Panc1 (cell line): ENCODE results near the gene AURKB. TPM values are rescaled to one million over a fixed set of nuclear protein-coding genes. Genes with fewer than 3 reads are reported as not detected.

Experiments
- ATAC-seq: fragments of 200-7000 bp; cut with Tn5 transposase; 2 replicates; pipeline ENCODE4 v1.9.1; 2020; ENCODE audit warnings: mild to moderate bottlenecking, moderate library complexity
- BruUV-seq: library from RNA; stranded (reverse); fragments of 400-500 nt; replicated peaks from 2 replicates; lab custom pipeline; 2021; lab: Mats Ljungman, UMichigan
- CTCF ChIA-PET: fragments of 300-600 bp; sonication (Branson Sonifier 250); formaldehyde crosslinking; loops from one replicate; lab custom pipeline; 2022; ENCODE audit warnings: antibody characterized with exemption; lab: Charles Lee
- POLR2A ChIA-PET: fragments of 300-600 bp; sonication (Branson Sonifier 250); formaldehyde crosslinking; loops from one replicate; lab custom pipeline; 2022; ENCODE audit warnings: antibody characterized with exemption; lab: Charles Lee
- DNase-seq: peaks from one replicate; pipeline ENCODE4 v3.0.0-alpha.2; 2010; ENCODE audit warnings: low read depth, low spot score
- H3K27ac ChIP-seq: 2 replicates; pipeline ENCODE4 v1.5.1; 2011; ENCODE audit warnings: mild to moderate bottlenecking, low read length, inconsistent platforms
- H3K27me3 ChIP-seq: fragments of 200-500 bp; sonication (Bioruptor generic); 2 replicates; pipeline ENCODE4 v1.6.0; 2014; ENCODE audit warnings: low read length, inconsistent platforms; ENCODE audit not compliant: control insufficient read depth, insufficient read depth
- H3K36me3 ChIP-seq: fragments of 200-500 bp; sonication (Bioruptor generic); 2 replicates; pipeline ENCODE4 v1.5.1; 2014; ENCODE audit warnings: inconsistent platforms, mild to moderate bottlenecking, low read length, moderate library complexity; ENCODE audit not compliant: control insufficient read depth, insufficient read depth
- H3K4me1 ChIP-seq: 2 replicates; pipeline ENCODE4 v1.5.1; 2011; ENCODE audit warnings: inconsistent platforms, mild to moderate bottlenecking, low read length, moderate library complexity; ENCODE audit not compliant: control insufficient read depth, insufficient read depth
- H3K4me3 ChIP-seq, 2 experiments: 2 replicates each; pipeline ENCODE4 v1.5.1; 2011 to 2012; ENCODE audit warnings: low read depth in 2 of 2, low read length in 2 of 2, mild to moderate bottlenecking in 2 of 2, inconsistent platforms in 1 of 2, moderate library complexity in 1 of 2
- H3K9me3 ChIP-seq: fragments of 200-500 bp; sonication (Bioruptor generic); 2 replicates; pipeline ENCODE4 v1.5.1; 2014; ENCODE audit warnings: low read depth, mild to moderate bottlenecking, inconsistent platforms, low read length, moderate library complexity; ENCODE audit not compliant: control insufficient read depth, insufficient read depth
- POLR2AphosphoS5 ChIP-seq: IDR thresholded peaks from 2 replicates; pipeline ENCODE4 v1.6.1; 2012; ENCODE audit warnings: mild to moderate bottlenecking, low read depth, low read length, moderate library complexity
- REST ChIP-seq, 2 experiments: IDR thresholded peaks; 2 replicates each; pipeline ENCODE4 v1.6.1; 2011 to 2012; ENCODE audit warnings: low read depth in 2 of 2, control low read depth in 1 of 2, low read length in 1 of 2, mild to moderate bottlenecking in 1 of 2, moderate library complexity in 1 of 2; ENCODE audit not compliant: insufficient read depth in 1 of 2
- SIN3A ChIP-seq: IDR thresholded peaks from 2 replicates; pipeline ENCODE4 v1.6.1; 2012; ENCODE audit warnings: low read depth, mild to moderate bottlenecking, low read length, moderate library complexity, borderline replicate concordance; ENCODE audit not compliant: insufficient read depth
- TCF7L2 ChIP-seq: IDR thresholded peaks from 2 replicates; pipeline ENCODE4 v1.6.1; 2011; ENCODE audit warnings: mild to moderate bottlenecking, low read depth, low read length, inconsistent platforms
- in situ Hi-C: cut with HindIII; loops from 2 replicates; pipeline ENCODE4 v1.10.0; 2016; ENCODE audit warnings: low sequenced_read_pairs, low pct_unique_long_range_greater_than_20kb
- intact Hi-C: fragments of 100-400 bp; cut with micrococcal nuclease; formaldehyde crosslinking; loops from one replicate; pipeline ENCODE4 v1.10.0; 2022; ENCODE audit not compliant: unreplicated experiment
- total RNA-seq: library from RNA; stranded (reverse); gene quantifications from one replicate; pipeline ENCODE4 v1.2.1, GENCODE V29; 2021; ENCODE audit not compliant: unreplicated experiment
- TF ChIP-seq, protein P1 (sequence below): fragments of 450-650 bp; IDR thresholded peaks from 2 replicates; pipeline ENCODE4 v1.5.1; 2017; ENCODE audit warnings: mild to moderate bottlenecking

Gene AURKB
- total RNA-seq, 1 experiment from 2014 or later: 85.8 TPM

- no peak for DNase-seq
- CTCF ChIA-PET: interaction anchor here (0.5 kb wide), 1 partner anchor 39 kb away, joined by 3 read pairs; no protein-coding TSS in a partner anchor
- Histone ChIP-seq H3K9me3 (no peaks in the 10 kb centered on the region), H3K4me3 (peak overlapping the region; percentile 79 to 84), H3K27me3 (no peaks in the 10 kb centered on the region), H3K36me3 (no peaks in the 10 kb centered on the region; the same call in none of the 2 replicates), H3K27ac (peak overlapping the region; percentile 79), H3K4me1 (peaks cover 32% of the 10 kb centered on the region)
- TF ChIP-seq, protein P1, sequence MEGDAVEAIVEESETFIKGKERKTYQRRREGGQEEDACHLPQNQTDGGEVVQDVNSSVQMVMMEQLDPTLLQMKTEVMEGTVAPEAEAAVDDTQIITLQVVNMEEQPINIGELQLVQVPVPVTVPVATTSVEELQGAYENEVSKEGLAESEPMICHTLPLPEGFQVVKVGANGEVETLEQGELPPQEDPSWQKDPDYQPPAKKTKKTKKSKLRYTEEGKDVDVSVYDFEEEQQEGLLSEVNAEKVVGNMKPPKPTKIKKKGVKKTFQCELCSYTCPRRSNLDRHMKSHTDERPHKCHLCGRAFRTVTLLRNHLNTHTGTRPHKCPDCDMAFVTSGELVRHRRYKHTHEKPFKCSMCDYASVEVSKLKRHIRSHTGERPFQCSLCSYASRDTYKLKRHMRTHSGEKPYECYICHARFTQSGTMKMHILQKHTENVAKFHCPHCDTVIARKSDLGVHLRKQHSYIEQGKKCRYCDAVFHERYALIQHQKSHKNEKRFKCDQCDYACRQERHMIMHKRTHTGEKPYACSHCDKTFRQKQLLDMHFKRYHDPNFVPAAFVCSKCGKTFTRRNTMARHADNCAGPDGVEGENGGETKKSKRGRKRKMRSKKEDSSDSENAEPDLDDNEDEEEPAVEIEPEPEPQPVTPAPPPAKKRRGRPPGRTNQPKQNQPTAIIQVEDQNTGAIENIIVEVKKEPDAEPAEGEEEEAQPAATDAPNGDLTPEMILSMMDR: no peak
- TF ChIP-seq SIN3A: no peak
- no peak for TF ChIP-seq POLR2AphosphoS5
- no peak for TF ChIP-seq TCF7L2
- no peak for TF ChIP-seq REST (IDR thresholded peaks at IDR 0.05; ENCODE audit: insufficient read depth in 1 of 2, low read depth in 2 of 2, low read length in 1 of 2)
- in situ Hi-C loops: no loop called here
- ATAC-seq: no peak
- POLR2A ChIA-PET: no interaction called here
- intact Hi-C loops: no loop called here
- no TSS peak for BruUV-seq
Measured at GRCh38 chr17:8161289-8162232, 48.8 kb downstream of the AURKB start.

- BruUV-seq: no TSS peak
- ATAC-seq (no peak), DNase-seq (no peak)
- no peaks in the 10 kb centered on the region for H3K9me3 ChIP-seq
- TF ChIP-seq POLR2AphosphoS5: no peak
- TF ChIP-seq, protein P1: no peak
- TF ChIP-seq REST (IDR thresholded peaks at IDR 0.05; ENCODE audit: insufficient read depth in 1 of 2, low read depth in 2 of 2, low read length in 1 of 2): no peak
- no peak for TF ChIP-seq TCF7L2
- no peak for TF ChIP-seq SIN3A
- H3K27ac ChIP-seq: peak overlapping the region; percentile 26; the same call in 1 of the 2 replicates
- ChIA-PET POLR2A (no interaction called here), CTCF (interaction anchor here (0.5 kb wide), 1 partner anchor 39 kb away, joined by 3 read pairs; no protein-coding TSS in a partner anchor)
- H3K4me3 ChIP-seq: peak overlapping the region in 1 of 2 experiments; percentile 18; a peak in 1 of 4 replicates
- in situ Hi-C loops: no loop called here
- H3K4me1 ChIP-seq: peaks cover 32% of the 10 kb centered on the region
- no peaks in the 10 kb centered on the region for H3K27me3 ChIP-seq
- H3K36me3 ChIP-seq: no peaks in the 10 kb centered on the region; the same call in none of the 2 replicates
- intact Hi-C loops: no loop called here
Measured at GRCh38 chr17:8160741-8161221, 49.6 kb downstream of the AURKB start.
